HepG2 (cell line): ENCODE results near the gene INHBE. TPM values are rescaled to one million over a fixed set of nuclear protein-coding genes. Genes with fewer than 3 reads are reported as not detected.
A peak's percentile ranks its signal among the peaks of the same experiment; 100 is the strongest.

Experiments
- AHDC1 ChIP-seq: sonication (generic); formaldehyde crosslinking; IDR thresholded peaks from 2 replicates; pipeline ENCODE4 v1.5.1; 2020; ENCODE audit warnings: mild to moderate bottlenecking, missing genetic modification reagents, borderline replicate concordance
- CBFB ChIP-seq: sonication (generic); formaldehyde crosslinking; IDR thresholded peaks from 2 replicates; pipeline ENCODE4 v1.4.0; 2020; ENCODE audit warnings: missing genetic modification reagents
- CENPT ChIP-seq: sonication (generic); formaldehyde crosslinking; IDR thresholded peaks from 2 replicates; pipeline ENCODE4 v1.8.0; 2022; ENCODE audit warnings: low read depth, mild to moderate bottlenecking, moderate library complexity, missing genetic modification reagents
- E2F5 ChIP-seq: sonication (generic); formaldehyde crosslinking; conservative IDR thresholded peaks from 2 replicates; pipeline ENCODE4 v1.4.0; 2020; ENCODE audit warnings: missing genetic modification reagents
- FOSL2 ChIP-seq: sonication (generic); formaldehyde crosslinking; IDR thresholded peaks from 2 replicates; pipeline ENCODE4 v1.4.0; 2020; ENCODE audit warnings: missing genetic modification reagents
- MYC ChIP-seq: sonication (generic); formaldehyde crosslinking; IDR thresholded peaks from 2 replicates; pipeline ENCODE4 v1.9.0; 2021; ENCODE audit warnings: missing genetic modification reagents, borderline replicate concordance
- PHF20 ChIP-seq: sonication (generic); formaldehyde crosslinking; IDR thresholded peaks from 2 replicates; pipeline ENCODE4 v1.5.0; 2020; ENCODE audit warnings: mild to moderate bottlenecking, missing genetic modification reagents
- RBFOX2 ChIP-seq: fragments of 200-400 bp; formaldehyde crosslinking; IDR thresholded peaks from 2 replicates; pipeline ENCODE4 v1.6.1; 2017; ENCODE audit warnings: low read depth, mild to moderate bottlenecking, low read length
- RELA ChIP-seq: sonication (generic); formaldehyde crosslinking; IDR thresholded peaks from 2 replicates; pipeline ENCODE4 v1.4.0; 2020; ENCODE audit warnings: missing genetic modification reagents
- REST ChIP-seq, 2 experiments: IDR thresholded peaks; 2 replicates each; pipeline ENCODE4 v1.6.1; 2011 to 2012; ENCODE audit warnings: low read length in 2 of 2, borderline replicate concordance in 1 of 2, low read depth in 1 of 2, mild to moderate bottlenecking in 1 of 2, moderate library complexity in 1 of 2
- SALL2 ChIP-seq: sonication (generic); formaldehyde crosslinking; IDR thresholded peaks from 2 replicates; pipeline ENCODE4 v1.8.1; 2023; ENCODE audit warnings: mild to moderate bottlenecking, missing genetic modification reagents, inconsistent platforms
- STAG1 ChIP-seq: sonication (generic); formaldehyde crosslinking; IDR thresholded peaks from 2 replicates; pipeline ENCODE4 v1.4.0; 2020; ENCODE audit warnings: missing genetic modification reagents
- TEF ChIP-seq: sonication (generic); formaldehyde crosslinking; IDR thresholded peaks from 2 replicates; pipeline ENCODE4 v1.5.0; 2020; ENCODE audit warnings: missing genetic modification reagents
- ZNF20 ChIP-seq: sonication (generic); formaldehyde crosslinking; IDR thresholded peaks from 2 replicates; pipeline ENCODE4 v1.4.0; 2020; ENCODE audit warnings: mild to moderate bottlenecking, moderate library complexity, missing genetic modification reagents
- ZNF567 ChIP-seq: sonication (generic); formaldehyde crosslinking; IDR thresholded peaks from 2 replicates; pipeline ENCODE4 v1.8.1; 2023; ENCODE audit warnings: mild to moderate bottlenecking, missing genetic modification reagents, borderline replicate concordance
- ZNF619 ChIP-seq: sonication (generic); formaldehyde crosslinking; IDR thresholded peaks from 2 replicates; pipeline ENCODE4 v1.4.0; 2020; ENCODE audit warnings: mild to moderate bottlenecking, missing genetic modification reagents
- ZNF639 ChIP-seq: conservative IDR thresholded peaks from 2 replicates; pipeline ENCODE4 v1.6.1; 2018; ENCODE audit warnings: missing genetic modification reagents
- polyA plus RNA-seq, 8 experiments: library from polyadenylated mRNA; depleted of rRNA in 3 of 8; stranded (reverse) in 7 of 8; unstranded in 1 of 8; fragments of >200 nt; fragmentation: Illumina TruSeq in 4 of 8; extraction: Trizol in 4 of 8; gene quantifications; 2 replicates each; pipeline versions ENCODE4 v1.2.1 to v1.2.3, GENCODE V29; 2011 to 2016; ENCODE audit warnings: low read depth in 4 of 8, missing spikeins in 1 of 8, mixed read lengths in 1 of 8; ENCODE audit not compliant: insufficient read depth in 1 of 8
- total RNA-seq, 5 experiments: library from RNA; depleted of rRNA; stranded (reverse); fragments of >200 nt; fragmentation: Illumina TruSeq; extraction: Trizol; gene quantifications; 2 replicates each; pipeline ENCODE4 v1.2.3, GENCODE V29; 2016; ENCODE audit warnings: low read depth in 1 of 5

Gene INHBE
- total and polyA plus RNA-seq, 2 of the 13 experiments (the other 11 are each of a cell fraction or from before 2014, with no cell fraction given): 17.0 to 32.0 TPM

- TF ChIP-seq REST (IDR thresholded peaks at IDR 0.05; ENCODE audit: borderline replicate concordance in 1 of 2, low read depth in 1 of 2, low read length in 2 of 2) (no peak), RBFOX2 (no peak), ZNF567 (CRISPR knock-in tag) (peak; percentile 62; the same call in 1 of the 2 replicates), CENPT (CRISPR knock-in tag) (no peak), SALL2 (0 out of 2 replicates have a peak, but pooled peaks have one; percentile 25), ZNF20 (CRISPR knock-in tag) (no peak), E2F5 (CRISPR knock-in tag) (no peak), CBFB (no peak), STAG1 (CRISPR knock-in tag) (peak; percentile 82), AHDC1 (no peak), TEF (CRISPR knock-in tag) (no peak), ZNF619 (CRISPR knock-in tag) (peak; percentile 21; the same call in 1 of the 2 replicates), ZNF639 (CRISPR knock-in tag) (no peak), PHF20 (CRISPR knock-in tag) (0 out of 2 replicates have a peak, but pooled peaks have one; percentile 20), FOSL2 (CRISPR knock-in tag) (no peak), RELA (CRISPR knock-in tag) (no peak), MYC (CRISPR knock-in tag) (no peak)
These were observed 4.1 kb downstream of the INHBE start (continued) for GRCh38 chr12:57459055-57459749.
